GM21381 (cell line): ENCODE measurements around the gene PUM1.
"Not testable (repeated sequence)": the region's sequence is repeated elsewhere in the genome, so short reads cannot be mapped to it uniquely, and the experiment has no call there.

Source experiments
- ATAC-seq: cut with Tn5 transposase; IDR thresholded peaks from one replicate; pipeline ENCODE4 v1.9.1; 2021; ENCODE audit warnings: mild to moderate bottlenecking, moderate library complexity; ENCODE audit not compliant: unreplicated experiment

PUM1 gene

DNA sequence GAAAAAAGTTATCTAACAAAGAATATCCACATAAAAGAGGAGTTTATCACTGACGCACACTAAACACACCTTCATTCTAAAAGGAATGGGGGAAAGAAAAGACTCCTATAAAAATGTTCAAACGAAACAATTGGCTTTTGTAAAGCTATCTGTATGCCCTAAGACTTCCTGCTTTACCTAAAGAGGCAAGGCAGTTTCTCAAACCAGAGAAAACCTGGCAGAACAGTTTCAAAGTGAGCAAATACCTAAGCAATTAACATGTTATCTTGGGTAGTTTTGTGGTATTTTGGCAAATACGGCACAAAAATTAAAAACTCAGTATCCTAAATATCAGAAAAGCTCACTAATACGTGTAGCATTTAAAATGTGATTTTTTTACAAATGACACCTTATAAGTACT, 1.9 kb downstream of the PUM1 start:
- ATAC-seq, result no peak

DNA sequence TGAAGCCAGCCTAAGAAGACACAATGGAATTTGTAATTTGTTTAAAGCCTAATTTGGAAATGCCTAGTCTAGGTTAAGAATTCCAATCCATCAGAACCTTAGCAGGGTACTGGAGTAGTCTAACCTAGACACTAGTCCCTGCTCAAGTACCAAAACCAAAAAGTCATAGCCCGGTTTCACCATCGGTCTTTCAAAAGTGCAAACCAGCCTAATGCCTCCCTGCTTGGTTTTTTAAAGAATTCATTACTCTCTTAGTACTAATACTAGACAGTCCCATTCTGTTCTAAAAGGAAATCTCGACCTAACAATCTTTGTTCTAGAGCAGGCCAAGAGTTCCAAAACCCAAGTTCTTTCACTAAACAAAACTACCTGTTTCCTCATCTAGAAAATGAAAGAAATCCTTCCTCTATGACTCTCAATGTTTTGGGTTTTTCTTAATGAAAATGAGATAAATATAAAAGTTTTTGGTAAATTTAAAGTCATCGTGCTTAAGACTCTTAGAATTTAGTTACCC, 2.6 kb downstream of the PUM1 start:
- ATAC-seq, result no peak

DNA sequence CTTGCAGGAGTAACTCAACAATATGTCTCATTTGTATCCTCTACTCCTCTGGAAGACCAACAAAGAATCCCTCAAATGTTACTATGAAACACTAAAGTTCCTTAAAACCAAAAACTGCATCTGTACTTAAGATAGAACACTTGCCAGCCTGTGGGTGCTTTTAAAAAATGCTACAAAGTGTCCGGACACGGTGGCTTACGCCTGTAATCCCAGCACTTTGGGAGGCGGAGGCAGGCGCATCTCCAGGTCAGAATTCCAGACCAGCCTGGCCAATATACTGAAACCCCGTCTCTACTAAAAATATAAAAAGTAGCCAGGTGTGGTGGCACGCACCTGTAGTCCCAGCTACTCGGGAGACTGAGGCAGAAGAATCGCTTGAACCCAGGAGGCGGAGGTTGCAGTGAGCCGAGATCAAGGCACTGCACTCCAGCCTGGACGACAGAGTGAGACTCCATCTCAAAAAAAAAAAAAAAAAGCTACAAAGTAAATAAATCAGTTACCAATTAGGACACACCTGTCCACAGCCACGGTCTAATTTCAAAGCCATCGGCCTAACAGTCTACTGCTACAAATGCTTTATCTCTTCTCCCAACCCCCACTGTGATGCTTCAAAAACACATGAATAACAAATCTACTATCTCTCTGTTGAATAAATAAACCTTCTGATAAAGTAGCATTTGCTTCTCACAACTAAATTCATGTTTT, 3.2 kb downstream of the PUM1 start:
- not testable (repeated sequence) for ATAC-seq

DNA sequence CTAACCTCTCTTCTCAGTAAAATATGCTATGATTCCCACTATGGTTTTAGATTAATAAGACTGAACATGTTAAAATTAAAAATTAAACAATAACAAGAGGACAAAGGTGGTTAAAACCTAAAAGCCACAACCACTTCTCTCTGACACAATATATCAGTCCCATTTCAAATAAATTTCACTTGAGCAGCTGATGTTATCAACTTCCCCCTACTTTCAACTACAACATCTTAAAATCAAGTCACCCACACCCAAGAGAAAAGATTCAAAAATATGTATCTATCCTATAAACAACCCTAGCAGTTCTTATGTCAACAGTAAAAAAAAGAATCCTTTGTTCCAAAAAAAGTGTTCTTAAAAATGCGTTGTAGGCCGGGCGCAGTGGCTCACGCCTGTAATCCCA, 7.5 kb downstream of the PUM1 start:
- ATAC-seq, result no peak

DNA sequence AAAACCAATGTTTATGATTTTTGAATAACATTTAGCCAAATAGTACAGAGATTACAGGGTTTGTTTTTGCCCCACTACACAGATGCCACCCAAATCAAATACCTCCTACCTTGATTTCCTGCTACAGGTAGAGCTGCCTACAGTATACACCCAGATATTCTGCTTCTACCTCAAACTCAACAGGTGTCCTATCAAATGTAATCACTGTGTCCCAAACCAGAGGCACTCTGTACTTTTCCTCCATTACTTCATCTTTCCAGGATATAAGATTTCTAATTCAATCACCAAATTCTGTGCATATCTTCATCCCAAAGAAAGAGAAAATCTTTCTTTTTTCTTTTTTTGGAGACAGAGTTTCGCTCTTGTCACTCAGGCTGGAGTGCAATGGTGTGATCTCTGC, 9.6 kb downstream of the PUM1 start:
- no peak for ATAC-seq

DNA sequence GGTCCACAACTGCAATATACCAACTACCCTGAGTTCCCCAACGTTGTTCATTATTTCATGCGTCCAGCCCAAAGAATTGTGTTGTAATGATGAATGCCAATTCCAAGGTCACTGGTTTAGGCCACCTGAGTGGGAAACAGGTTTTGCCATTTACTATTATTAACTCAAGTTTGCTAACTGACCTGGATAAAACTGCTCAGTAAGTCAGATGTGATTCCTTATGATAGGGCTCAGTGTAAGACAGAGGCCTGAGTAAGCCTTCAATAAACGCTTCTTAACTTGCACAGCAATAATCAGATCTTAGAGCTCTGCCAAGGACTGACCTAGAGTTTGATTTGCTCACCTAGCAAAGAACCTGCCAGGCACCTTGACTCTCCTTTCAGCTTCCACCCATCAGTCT, 10.0 kb downstream of the PUM1 start:
- ATAC-seq, result no peak

DNA sequence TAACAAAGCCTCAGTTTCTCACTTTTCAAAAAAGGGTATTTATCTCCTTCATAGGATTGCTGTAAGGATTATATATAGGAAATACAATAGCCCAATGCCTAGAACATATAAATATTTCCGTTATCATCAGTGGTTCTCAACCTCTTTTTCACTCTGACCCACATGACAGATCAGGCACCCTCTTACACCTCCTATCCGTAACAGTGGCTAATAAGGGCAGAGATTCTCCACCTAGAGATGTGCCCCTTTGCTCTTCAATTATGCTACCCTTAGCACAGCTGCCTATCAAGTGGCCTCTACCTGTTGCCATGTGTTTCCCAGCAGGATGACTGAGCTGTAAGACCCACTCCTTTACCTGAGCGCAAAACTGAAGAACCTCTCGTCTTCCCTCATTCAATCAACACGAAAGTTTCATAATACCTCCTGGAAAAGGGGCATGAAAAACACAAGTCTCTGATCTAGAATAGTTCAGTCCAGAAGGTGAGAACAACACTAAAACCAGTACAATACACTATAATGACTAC, 10.5 kb downstream of the PUM1 start:
- ATAC-seq, result no peak

DNA sequence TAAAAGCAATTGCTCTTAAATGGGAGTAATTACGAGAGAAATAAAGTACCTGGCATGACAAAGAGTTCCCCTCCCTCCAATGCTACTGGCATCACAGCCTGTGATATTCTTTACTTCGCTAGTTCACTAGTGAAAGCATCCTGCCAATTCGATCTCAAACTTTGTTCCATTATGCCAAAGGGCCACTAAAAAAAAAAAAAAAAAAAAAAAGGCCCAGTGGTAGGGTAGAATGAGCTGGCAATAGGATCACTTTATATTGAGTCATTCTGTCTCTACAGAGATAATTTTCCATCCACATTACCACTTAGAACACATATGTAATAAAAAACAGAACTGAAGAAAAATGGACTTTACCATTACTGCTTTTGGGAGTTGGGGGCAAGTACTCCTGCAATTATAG, 11.2 kb downstream of the PUM1 start:
- ATAC-seq, result no peak

DNA sequence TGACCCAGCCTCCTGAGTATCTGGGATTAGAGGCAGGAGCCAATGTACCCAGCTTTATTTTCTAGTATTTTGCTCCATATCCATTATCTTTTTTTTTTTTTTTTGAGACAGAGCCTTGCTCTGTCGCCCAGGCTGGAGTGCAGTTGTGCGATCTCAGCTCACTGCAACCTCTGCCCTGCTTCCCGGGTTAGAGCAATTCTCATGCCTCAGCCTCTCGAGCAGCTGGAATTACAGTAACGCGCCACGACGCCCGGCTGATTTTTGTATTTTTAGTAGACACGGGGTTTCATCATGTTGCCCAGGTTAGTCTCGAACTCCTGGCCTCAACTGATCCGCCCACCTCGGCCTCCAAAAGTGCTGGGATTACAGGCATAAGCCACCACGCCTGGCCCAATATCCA, 12.9 kb downstream of the PUM1 start:
- not testable (repeated sequence) for ATAC-seq

DNA sequence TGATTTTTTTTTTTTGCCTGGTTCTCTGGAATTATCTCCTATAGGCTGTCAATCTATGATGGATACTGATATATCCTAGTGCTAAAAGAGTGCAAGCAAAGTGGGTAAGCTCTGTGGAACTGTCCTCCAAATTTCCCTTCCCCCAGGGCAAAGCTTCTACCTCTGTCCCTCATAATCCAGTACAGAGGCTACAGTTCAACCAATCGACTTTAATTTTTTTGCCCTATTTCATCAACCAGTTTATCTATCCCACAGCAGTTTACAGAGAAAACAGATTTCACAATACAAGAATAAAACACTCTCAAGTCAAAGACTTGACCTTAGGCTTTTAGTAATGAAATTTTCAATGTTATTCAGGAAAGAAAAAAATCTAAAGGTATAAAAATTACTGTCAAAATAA, 13.9 kb downstream of the PUM1 start:
- no peak for ATAC-seq

DNA sequence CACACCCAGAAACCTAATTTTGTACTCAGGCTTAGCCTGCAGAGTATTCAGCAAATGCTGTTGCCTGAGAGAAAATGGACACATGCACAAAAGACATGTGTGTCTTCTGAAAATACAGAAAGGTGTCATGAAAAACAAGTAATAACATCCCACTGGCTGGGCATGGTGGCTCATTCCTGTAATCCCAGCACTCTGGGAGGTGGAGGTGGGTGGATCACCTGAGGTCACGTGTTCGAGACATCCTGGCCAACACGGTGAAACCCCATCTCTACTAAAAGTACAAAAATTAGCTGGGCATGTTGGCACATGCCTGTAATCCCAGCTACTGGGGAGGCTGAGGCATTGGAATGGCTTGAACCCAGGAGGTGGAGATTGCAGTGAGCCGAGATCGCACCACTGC, 18.0 kb downstream of the PUM1 start:
- not testable (repeated sequence) for ATAC-seq

DNA sequence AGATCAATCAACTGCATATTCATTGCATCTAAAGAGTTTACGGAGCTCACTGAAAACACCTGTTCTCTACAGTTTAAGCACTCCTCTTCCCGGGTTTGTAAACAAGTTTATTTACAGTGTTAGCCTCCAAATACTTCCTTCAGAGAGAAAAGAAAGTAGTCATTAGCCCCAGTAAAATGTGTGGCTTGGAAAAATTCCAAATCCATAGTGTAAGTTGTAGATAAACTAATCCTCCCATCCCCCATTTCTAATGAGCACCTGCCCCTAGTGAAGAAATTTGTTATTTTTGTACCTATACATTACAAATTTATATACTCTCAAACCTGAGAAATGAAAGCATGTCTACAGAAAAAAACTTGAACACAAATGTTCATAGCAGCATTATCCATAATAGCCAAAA, 21.9 kb downstream of the PUM1 start:
- no peak for ATAC-seq

DNA sequence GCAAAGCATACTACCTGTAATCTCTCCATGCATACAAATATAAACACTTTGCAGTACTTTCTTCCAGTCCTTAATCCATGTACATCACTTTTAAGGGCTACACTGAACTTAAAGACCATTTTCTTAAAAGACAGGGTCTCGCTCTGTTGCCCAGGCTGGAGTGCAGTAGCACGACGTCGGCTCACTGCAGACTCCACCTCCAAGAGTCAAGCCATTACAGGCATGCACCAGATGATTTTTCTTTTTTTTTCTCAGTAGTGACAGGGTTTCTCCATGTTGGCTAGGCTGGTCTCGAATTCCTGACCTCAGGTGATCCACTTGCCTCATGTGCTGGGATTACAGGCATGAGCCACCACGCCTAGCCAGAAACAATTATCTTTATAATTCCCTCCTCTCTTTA, 22.9 kb downstream of the PUM1 start:
- no peak for ATAC-seq

DNA sequence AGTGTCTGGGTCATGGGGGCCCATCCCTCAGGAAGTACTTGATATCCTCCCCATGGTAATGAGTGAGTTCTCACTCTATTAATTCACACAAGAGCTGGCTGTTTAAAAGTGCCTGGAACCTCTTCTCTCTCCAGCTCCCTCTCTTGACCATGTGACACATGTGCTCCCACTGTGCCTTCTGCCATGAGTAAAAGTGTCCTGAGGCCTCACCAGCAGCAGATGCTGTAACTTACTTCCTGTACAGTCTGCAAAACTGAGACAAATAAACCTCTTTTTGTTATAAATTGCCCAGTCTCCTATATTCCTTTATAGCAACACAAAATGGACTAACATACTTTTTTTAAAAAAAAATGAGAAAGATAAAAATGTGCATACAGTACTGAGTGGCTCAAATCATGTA, 24.0 kb downstream of the PUM1 start:
- ATAC-seq, result no peak

DNA sequence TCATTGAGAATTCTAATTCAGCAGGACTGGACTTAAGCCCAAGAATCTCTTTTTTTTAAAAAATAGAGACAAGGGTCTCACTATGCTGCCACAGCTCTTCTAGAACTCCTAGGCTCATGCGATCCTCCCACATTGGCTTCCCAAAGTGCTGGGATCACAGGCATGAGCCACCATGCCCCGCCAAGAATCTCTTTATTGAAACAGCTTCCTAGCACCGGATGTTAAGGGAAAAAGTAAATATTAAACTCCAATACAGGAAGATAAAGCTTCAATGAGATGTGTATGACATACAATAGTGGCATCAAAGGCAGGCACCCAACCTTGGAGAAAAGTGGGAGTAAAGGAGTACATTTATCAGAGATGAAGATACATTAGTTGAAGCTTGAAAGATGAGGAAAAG, 25.5 kb downstream of the PUM1 start:
- ATAC-seq, result no peak

DNA sequence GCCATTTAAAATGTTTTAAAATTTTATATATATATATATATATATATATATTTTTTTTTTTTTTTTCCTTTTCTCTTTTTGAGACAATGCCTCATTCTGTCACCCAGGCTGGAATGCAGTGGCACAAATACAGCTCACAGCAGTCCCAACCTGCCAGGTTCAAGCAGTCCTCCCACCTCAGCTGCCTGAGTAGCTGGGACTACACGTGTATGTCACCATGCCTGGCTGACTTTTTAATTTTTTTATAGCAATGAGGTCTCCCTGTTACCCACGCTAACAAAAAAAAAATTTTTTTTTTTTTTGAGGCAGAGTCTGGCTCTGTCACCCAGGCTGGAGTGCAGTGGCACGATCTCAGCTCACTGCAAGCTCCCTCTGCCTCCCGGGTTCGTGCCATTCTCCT, 26.6 kb downstream of the PUM1 start:
- ATAC-seq, result not testable (repeated sequence)

DNA sequence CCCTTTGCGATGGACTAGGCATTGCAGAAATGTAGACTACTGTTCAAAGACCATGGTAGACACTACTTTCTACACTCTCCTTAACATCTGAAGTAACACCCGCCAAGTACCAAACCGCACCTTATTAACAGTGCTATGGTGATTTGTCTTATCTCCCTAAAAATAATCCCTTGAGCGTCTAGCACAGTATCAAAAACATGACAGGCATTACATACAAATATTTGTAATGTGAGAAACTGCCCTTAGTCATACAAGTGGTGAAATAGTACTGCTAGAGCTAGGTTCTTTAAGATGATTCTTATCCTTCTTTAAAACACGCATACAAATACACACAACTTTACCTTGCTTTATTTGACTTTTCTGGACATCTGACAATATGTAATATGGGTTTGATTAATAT, 27.2 kb downstream of the PUM1 start:
- no peak for ATAC-seq

DNA sequence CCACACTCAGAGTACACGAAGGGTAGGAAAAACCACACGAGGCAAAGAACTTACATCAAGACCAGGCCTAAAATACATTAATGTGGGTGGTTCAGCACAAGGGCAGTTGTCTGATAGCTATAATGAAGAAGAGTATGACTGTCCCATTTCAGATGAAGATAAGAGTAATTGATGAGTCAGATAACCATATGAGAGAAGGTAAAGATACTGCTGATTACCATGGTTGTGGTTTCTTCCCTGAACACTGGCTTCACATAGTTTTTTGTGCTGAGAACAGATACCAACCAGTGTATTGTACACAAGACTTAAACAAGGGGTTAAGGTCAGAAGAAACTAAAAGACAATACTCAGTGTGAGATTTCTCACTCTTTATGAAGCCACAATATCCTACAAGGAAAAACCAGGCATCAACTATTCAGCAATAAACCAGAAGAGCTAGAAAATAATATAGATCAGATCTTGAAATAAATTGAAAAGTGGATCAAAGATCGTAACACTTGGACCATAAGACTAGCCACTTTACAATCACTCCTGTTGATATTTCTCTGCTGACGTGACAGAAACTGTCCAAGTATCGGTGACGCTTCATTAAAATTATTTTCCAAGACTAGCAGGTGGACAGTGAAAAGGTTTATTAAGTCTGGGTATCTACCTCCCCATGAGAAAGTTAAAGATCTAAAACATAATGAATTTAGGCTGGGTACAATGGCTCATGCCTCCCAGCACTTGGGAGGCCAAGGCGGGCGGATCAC, 28.6 kb downstream of the PUM1 start:
- no peak for ATAC-seq

DNA sequence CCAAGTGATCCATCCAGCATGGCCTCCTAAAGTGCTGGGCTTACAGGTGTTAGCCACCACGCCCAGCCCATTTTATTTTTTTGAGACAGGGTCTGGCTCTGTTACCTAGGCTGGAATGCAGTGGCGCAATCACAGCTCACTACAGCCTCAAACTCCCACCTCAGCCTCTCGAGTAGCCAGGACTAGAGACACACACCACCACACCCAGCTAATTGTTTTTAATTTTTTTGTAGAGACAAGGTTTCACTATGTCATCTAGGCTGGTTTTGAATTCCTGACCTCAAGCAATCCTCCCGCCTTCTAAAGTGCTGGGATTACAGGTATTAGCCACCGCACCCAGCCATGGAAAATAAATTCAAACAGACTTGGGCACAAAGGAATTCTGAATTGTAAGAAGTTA, 31.9 kb downstream of the PUM1 start:
- no peak for ATAC-seq

DNA sequence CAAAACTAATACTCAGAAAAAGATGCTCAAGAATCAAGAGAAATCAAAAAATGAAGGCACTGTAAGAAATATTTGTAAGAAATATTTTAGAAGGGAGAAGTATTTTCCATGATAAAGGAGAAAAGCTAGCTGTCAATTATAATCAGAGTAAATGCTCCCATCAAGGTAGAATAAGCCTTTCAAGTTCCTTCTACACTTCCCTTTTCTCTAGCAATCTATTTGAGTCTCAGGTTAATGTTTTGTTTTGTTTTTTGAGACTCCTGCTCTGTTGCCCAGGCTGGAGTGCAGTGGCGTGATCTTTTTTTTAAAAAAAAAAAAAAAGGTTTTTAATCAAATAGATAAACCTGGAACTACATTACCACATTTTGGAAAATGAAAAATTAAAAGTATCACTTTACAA, 33.3 kb downstream of the PUM1 start:
- ATAC-seq, result no peak

DNA sequence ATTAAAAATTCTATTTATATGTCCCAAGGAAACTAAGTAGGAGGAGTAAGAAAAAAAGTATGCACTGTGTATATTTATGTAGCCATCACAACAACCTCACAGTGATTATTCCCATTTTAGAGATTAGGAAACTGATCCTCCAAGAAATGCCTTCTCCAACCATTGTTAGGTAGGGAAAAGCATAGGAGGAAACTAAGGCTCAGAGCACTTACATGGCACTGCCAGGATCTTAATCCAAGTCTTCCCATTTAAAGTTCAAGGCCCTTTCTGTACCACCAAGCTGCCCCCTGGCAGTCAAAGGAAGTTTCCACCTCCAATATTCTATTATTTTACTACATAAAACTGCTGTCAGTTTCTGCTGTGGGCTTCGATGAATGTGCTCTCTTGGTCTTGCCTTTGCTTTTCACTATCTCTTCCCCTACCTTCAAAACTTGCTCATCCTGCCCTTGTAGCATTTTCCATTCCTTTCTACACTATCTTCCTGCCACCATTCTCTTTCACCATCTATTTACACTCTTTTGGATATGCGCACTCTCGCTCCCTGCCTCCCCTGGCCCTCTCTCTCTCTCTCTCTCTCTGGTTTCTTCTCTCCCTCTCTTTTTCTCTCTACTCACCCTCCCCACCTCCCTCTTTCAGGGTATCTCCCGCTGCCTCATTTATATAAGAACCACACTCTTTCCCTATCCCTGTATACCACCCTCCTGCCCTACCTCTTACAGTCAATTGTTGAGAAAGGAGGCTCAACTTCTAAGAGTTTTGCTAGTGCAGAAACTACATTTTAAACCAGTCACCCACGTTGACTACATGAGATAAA, 34.0 kb downstream of the PUM1 start:
- no peak for ATAC-seq
